ENCODE measurements around the gene TEX35. TPM values are rescaled to one million over a fixed set of nuclear protein-coding genes. Genes with fewer than 3 reads are reported as not detected.

TEX35 gene
- total and polyA plus RNA-seq, 10 of the 15 experiments (the other 5 are each of a cell fraction or from before 2014, with no cell fraction given) = not detected

- Histone ChIP-seq H3K27me3 (replicated peaks in 1 of 2; ENCODE audit: control insufficient read depth in 2 of 2, insufficient read depth in 2 of 2, low read length in 1 of 2) (peaks cover 2 to 5% of the 10 kb centered on the region in 2 experiments; a peak in 3 of 4 replicates), H3K4me1 (ENCODE audit: control insufficient read depth, insufficient read depth, low read length) (no peaks in the 10 kb centered on the region), H3K36me3 (ENCODE audit: control insufficient read depth in 2 of 2, insufficient read depth in 2 of 2, low read length in 1 of 2) (no peaks in the 10 kb centered on the region), H3K9me3 (replicated peaks; ENCODE audit: control insufficient read depth, insufficient read depth, low read length) (no peaks in the 10 kb centered on the region), H3K4me2 (ENCODE audit: control insufficient read depth, insufficient read depth) (no peak overlapping the region), H3K27ac (ENCODE audit: control insufficient read depth, insufficient read depth) (no peak overlapping the region), H3K4me3 (no peak overlapping the region), H4K20me1 (ENCODE audit: control insufficient read depth, insufficient read depth) (no peaks in the 10 kb centered on the region), H3K79me2 (ENCODE audit: control insufficient read depth, insufficient read depth, low read length) (no peaks in the 10 kb centered on the region), H3K9ac (ENCODE audit: control insufficient read depth, insufficient read depth, low read length) (no peak overlapping the region), H2AFZ (ENCODE audit: control insufficient read depth, low read depth, low read length) (no peak overlapping the region)
- BruUV-seq (replicated peaks) = no TSS peak
- in situ Hi-C loops (cut with MboI) (no loop called here), intact Hi-C loops (cut with micrococcal nuclease; ENCODE audit: unreplicated experiment) (no loop called here)
- no peak for ATAC-seq
- no peak for TF ChIP-seq NRF1 (conservative IDR thresholded peaks at IDR 0.05; ENCODE audit: low read depth, low read length)
- no peak for TF ChIP-seq TCF7 (IDR thresholded peaks at IDR 0.05; ENCODE audit: borderline replicate concordance)
- no peak for TF ChIP-seq NKRF (conservative IDR thresholded peaks at IDR 0.05)
- TF ChIP-seq STAT1 (conservative IDR thresholded peaks at IDR 0.05) = no peak
- TF ChIP-seq ZBTB11 (CRISPR knock-in tag; IDR thresholded peaks at IDR 0.05) = no peak
- TF ChIP-seq ZNF687 (IDR thresholded peaks at IDR 0.05) = no peak
- TF ChIP-seq FOS (IDR thresholded peaks at IDR 0.05; ENCODE audit: borderline replicate concordance, extremely low read depth, insufficient read length) = no peak
- no peak for TF ChIP-seq PRDM15 (CRISPR knock-in tag; IDR thresholded peaks at IDR 0.05)
- no peak for TF ChIP-seq RB1 (IDR thresholded peaks at IDR 0.05; ENCODE audit: borderline replicate concordance)
- CTCF ChIA-PET = no interaction called here
- no peak for DNase-seq (ENCODE audit: low read depth, low spot score)
- RAD21 ChIA-PET (ENCODE audit: unreplicated experiment) = no interaction called here
- SMC1A ChIA-PET (ENCODE audit: uncharacterized antibody, unreplicated experiment) = no interaction called here
- 11% methylated on average over 3 of the region's 3 CpGs for WGBS (ENCODE audit: insufficient coverage, insufficient replicate concordance, low lambda C conversion rate, missing lambda C conversion rate)
- POLR2A ChIA-PET = no interaction called here
- no peak for FAIRE-seq
These were observed 27.3 kb upstream of the TEX35 start for GRCh38 chr1:178485541-178485981.

Measured in GM12878 (cell line).